ENCODE results near the gene SORCS2.

Gene SORCS2

GRCh38 chr4:7192252-7193029 lies at the start of gene SORCS2:
SORCS2 (plus strand) TSS chr4:7192538.
- peak; percentile 73 for DNase-seq

- no peak for DNase-seq
Measured at GRCh38 chr4:7144374-7145290, 47.7 kb upstream of the SORCS2 start.

- DNase-seq = no peak
Measured at GRCh38 chr4:7145291-7145934, 46.9 kb upstream of the SORCS2 start.

GRCh38 chr4:7146059-7146785 lies 46.1 kb upstream of the SORCS2 start:
- DNase-seq = no peak

- no peak for DNase-seq
Measured at GRCh38 chr4:7146786-7147115, 45.6 kb upstream of the SORCS2 start.

- no peak for DNase-seq
Measured at GRCh38 chr4:7147261-7147660, 45.1 kb upstream of the SORCS2 start.

- DNase-seq = no peak
Measured at GRCh38 chr4:7147661-7148310, 44.6 kb upstream of the SORCS2 start.

- DNase-seq = no peak
Measured at GRCh38 chr4:7148337-7148736, 44.0 kb upstream of the SORCS2 start.

- no peak for DNase-seq
Measured at GRCh38 chr4:7150036-7150635, 42.2 kb upstream of the SORCS2 start.

- peak; percentile 19 for DNase-seq
Measured at GRCh38 chr4:7151668-7152227, 40.6 kb upstream of the SORCS2 start.

- DNase-seq = no peak
Measured at GRCh38 chr4:7153711-7154110, 38.6 kb upstream of the SORCS2 start.

GRCh38 chr4:7154351-7154981 lies 37.9 kb upstream of the SORCS2 start:
- no peak for DNase-seq

GRCh38 chr4:7155590-7156071 lies 36.7 kb upstream of the SORCS2 start:
- no peak for DNase-seq

GRCh38 chr4:7156328-7156727 lies 36.0 kb upstream of the SORCS2 start:
- DNase-seq = no peak

GRCh38 chr4:7156761-7157488 lies 35.4 kb upstream of the SORCS2 start:
- DNase-seq = no peak

- DNase-seq = no peak
Measured at GRCh38 chr4:7157666-7158065, 34.7 kb upstream of the SORCS2 start.

- DNase-seq = no peak
Measured at GRCh38 chr4:7158081-7158750, 34.1 kb upstream of the SORCS2 start.

GRCh38 chr4:7158991-7159390 lies 33.3 kb upstream of the SORCS2 start:
- no peak for DNase-seq

- DNase-seq = no peak
Measured at GRCh38 chr4:7159923-7160322, 32.4 kb upstream of the SORCS2 start.

- DNase-seq = no peak
Measured at GRCh38 chr4:7160439-7160838, 31.9 kb upstream of the SORCS2 start.
